Loucy (cell line): Measurements from ENCODE around the gene TUBB6.

Experiments used
- EZH2phosphoT487 ChIP-seq: fragments of 200-600 bp; IDR thresholded peaks from 2 replicates; pipeline ENCODE4 v1.6.1; 2018; ENCODE audit warnings: antibody characterized with exemption, mild to moderate bottlenecking, moderate library complexity, borderline replicate concordance
- TF ChIP-seq, protein P1 (sequence below): fragments of 200-600 bp; sonication (generic); conservative IDR thresholded peaks from 2 replicates; pipeline ENCODE4 v1.5.1; 2014; ENCODE audit warnings: mild to moderate bottlenecking, antibody characterized with exemption, low read length

- TF ChIP-seq, protein P1, sequence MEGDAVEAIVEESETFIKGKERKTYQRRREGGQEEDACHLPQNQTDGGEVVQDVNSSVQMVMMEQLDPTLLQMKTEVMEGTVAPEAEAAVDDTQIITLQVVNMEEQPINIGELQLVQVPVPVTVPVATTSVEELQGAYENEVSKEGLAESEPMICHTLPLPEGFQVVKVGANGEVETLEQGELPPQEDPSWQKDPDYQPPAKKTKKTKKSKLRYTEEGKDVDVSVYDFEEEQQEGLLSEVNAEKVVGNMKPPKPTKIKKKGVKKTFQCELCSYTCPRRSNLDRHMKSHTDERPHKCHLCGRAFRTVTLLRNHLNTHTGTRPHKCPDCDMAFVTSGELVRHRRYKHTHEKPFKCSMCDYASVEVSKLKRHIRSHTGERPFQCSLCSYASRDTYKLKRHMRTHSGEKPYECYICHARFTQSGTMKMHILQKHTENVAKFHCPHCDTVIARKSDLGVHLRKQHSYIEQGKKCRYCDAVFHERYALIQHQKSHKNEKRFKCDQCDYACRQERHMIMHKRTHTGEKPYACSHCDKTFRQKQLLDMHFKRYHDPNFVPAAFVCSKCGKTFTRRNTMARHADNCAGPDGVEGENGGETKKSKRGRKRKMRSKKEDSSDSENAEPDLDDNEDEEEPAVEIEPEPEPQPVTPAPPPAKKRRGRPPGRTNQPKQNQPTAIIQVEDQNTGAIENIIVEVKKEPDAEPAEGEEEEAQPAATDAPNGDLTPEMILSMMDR: no peak
- TF ChIP-seq EZH2phosphoT487: no peak
These were observed 33.1 kb downstream of the TUBB6 start for GRCh38 chr18:12340945-12341660.
